Measurements from ENCODE around the gene NISCH.

Gene NISCH

DNA sequence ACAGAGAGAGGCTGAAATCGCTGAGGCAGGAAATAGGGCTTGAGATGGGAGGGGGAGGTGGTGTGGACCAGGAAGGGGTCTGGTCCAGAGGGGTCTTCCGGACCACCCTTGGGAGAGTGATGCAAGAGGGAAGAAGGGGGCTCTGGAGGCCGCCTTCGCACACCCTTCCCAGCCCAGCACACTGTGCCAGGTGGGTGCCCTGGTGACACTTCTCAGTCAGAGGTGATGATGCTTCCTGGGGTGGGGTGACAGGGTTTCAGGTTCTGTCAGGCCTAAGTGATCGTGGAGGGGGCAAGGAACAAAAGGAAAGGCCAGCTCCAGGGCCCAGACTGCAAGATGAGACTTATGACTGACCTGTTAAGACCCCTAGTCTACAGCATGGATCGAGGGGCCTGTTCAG, 23.2 kb upstream of the NISCH start:
- DNase-seq (ENCODE audit: low spot score in 2 of 2) = no peak
- Mint-ChIP-seq H3K27ac (peak overlapping the region; percentile 41), H3K36me3 (no peaks in the 10 kb centered on the region), H3K4me3 (no peak overlapping the region), H3K9me3 (no peaks in the 10 kb centered on the region), H3K4me1 (peaks cover 6% of the 10 kb centered on the region)
- peak; percentile 42 for ATAC-seq

GRCh38 chr3:52432691-52433141, 22.7 kb upstream of the NISCH start:
- Mint-ChIP-seq H3K27ac (peak overlapping the region; percentile 41), H3K4me3 (no peak overlapping the region)

GRCh38 chr3:52433328-52433995, 21.9 kb upstream of the NISCH start:
- Mint-ChIP-seq H3K4me1 (peaks cover 6% of the 10 kb centered on the region), H3K36me3 (no peaks in the 10 kb centered on the region), H3K4me3 (no peak overlapping the region), H3K27ac (peak overlapping the region; percentile 58), H3K9me3 (no peaks in the 10 kb centered on the region)
- ATAC-seq (peak; percentile 55), DNase-seq (ENCODE audit: low spot score in 2 of 2) (no peak)

More at GRCh38 chr3:52432691-52433141, 22.7 kb upstream of the NISCH start:
- Mint-ChIP-seq H3K36me3 (no peaks in the 10 kb centered on the region), H3K9me3 (no peaks in the 10 kb centered on the region), H3K4me1 (peaks cover 6% of the 10 kb centered on the region)
- ATAC-seq (no peak), DNase-seq (ENCODE audit: low spot score in 2 of 2) (no peak)

DNA sequence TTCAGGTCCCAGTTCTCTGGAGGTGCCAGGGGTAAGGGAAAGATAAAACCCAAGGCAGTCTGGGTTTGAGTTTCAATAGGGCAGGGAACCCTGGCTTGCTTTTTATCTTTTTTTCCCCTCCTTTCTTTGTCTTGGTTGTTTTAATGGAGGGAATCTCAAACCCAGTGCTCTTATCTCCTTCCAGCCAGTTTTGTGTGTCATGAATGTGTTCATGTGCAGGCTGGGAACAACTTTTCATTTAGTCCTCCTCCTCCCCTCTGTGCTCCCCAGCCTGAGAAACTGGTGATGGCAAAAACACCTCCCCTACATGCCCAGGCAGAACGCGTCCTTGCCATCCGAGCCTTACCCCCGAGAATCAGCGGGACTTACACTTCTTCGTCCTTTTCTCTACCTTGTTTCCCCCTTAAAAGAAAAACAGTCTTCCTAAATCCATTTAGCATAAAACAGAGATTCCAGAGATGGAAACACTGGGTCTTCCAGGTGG, 21.4 kb upstream of the NISCH start:
- Mint-ChIP-seq H3K4me3 (no peak overlapping the region), H3K27ac (peak overlapping the region; percentile 58), H3K9me3 (no peaks in the 10 kb centered on the region), H3K4me1 (peaks cover 6% of the 10 kb centered on the region), H3K36me3 (no peaks in the 10 kb centered on the region)
- DNase-seq (ENCODE audit: low spot score in 2 of 2) = no peak
- no peak for ATAC-seq

GRCh38 chr3:52434491-52435115, 20.8 kb upstream of the NISCH start:
- Mint-ChIP-seq H3K27ac (no peak overlapping the region), H3K4me1 (peaks cover 6% of the 10 kb centered on the region), H3K4me3 (no peak overlapping the region), H3K36me3 (no peaks in the 10 kb centered on the region), H3K9me3 (no peaks in the 10 kb centered on the region)
- ATAC-seq (no peak), DNase-seq (ENCODE audit: low spot score in 2 of 2) (no peak)

DNA sequence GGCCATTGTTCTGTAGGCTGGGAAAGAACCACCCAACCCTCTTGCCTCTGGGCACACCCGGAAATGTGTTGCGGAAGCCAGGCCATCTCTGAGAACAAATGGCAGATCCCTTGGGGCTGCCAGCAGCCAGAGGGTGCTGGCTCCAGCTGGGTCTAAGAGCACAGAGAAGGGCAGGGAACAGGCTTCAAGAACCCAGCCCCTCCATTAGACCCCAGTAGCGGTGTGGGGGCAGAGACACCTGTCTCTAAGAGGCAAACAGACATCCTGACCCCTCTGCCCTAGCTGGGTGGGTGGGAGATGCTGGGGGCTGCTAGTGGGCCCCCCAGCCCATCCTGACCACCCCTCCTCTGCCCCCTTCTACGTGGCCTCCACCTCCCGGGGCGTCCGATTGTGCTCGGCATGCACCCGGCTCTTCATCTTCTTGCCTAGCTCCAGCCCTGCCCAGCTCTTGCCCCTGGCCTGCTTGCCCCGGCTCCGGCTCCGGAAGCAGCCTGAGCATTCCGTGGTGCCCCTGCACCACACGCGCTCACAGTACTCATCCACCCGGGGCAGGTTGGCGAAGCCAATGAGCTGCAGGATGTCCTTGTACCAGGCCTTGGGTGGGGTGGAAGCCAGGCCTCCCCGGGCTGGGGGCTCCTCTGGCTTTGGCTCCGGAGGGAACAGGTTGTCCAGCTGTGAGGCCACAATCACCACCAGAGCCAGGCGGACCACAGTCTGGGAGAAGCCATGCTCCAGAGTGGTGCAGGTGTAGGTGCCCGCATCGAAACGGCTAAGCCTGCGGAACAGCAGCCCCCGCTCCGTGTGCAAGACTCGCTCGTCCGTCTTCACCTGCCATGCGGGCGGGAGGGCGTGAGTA, 19.9 kb upstream of the NISCH start:
- DNase-seq (ENCODE audit: low spot score in 2 of 2) = no peak
- no peaks in the 10 kb centered on the region for H3K36me3 Mint-ChIP-seq
- no peak overlapping the region for H3K4me3 Mint-ChIP-seq
- no peak overlapping the region for H3K27ac Mint-ChIP-seq
- peaks cover 6% of the 10 kb centered on the region for H3K4me1 Mint-ChIP-seq
- H3K9me3 Mint-ChIP-seq = no peaks in the 10 kb centered on the region
- ATAC-seq = no peak

DNA sequence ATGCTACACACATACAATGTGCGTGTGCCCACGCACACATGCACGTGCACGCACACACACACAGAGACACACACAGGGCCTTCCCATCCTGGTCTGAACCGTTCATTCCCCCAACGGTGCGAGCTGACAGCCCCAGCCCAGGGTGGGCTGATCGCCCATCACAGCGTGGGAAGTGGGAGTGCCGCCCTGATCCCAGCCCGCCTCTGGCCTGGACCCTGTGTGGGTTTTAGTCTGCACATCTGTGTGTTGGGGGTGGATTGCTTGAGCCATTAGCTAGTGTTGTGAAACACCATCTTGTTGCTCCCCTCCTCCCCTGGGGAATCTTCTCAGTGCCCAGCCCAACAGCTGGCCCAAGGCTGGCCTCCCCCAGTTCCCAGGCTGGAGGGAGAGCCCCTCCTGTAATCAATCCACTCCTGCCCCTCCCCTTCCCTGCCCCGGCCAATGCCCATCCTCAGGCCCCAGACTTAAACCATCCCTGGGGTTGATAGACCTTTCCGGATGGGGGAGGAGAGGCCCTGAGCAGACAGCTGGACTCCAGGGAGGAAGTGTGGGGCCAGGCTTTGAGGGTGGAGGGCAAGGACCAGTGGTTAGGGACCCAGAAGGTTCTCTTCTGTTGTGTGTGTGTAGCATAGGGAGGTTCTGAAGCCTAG, 18.8 kb upstream of the NISCH start:
- Mint-ChIP-seq H3K9me3 (no peaks in the 10 kb centered on the region), H3K27ac (peak overlapping the region; percentile 43), H3K36me3 (no peaks in the 10 kb centered on the region), H3K4me3 (no peak overlapping the region), H3K4me1 (peaks cover 6% of the 10 kb centered on the region)
- ATAC-seq (no peak), DNase-seq (ENCODE audit: low spot score in 2 of 2) (no peak)

- ATAC-seq = no peak
- Mint-ChIP-seq H3K27ac (peak overlapping the region; percentile 43), H3K9me3 (no peaks in the 10 kb centered on the region), H3K4me1 (no peaks in the 10 kb centered on the region), H3K36me3 (no peaks in the 10 kb centered on the region), H3K4me3 (no peak overlapping the region)
- no peak for DNase-seq (ENCODE audit: low spot score in 2 of 2)
Measured at GRCh38 chr3:52437326-52438103, 17.9 kb upstream of the NISCH start.

DNA sequence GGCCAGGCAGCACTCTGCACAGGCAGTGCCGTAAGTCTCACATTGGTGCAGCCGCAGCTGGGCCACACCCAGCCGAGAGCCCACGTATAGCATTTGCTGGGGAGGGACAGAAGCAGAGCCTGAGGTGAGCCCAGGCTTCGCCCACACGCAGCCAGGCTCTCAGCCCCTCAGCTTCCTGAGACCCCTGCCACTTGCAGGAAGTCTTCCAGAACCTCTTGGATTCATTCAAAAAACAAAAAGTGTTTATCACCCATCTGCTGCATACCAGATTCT, 17.4 kb upstream of the NISCH start:
- Mint-ChIP-seq H3K4me3 (no peak overlapping the region), H3K4me1 (no peaks in the 10 kb centered on the region), H3K27ac (no peak overlapping the region), H3K9me3 (no peaks in the 10 kb centered on the region), H3K36me3 (no peaks in the 10 kb centered on the region)
- ATAC-seq (no peak), DNase-seq (ENCODE audit: low spot score in 2 of 2) (no peak)

GRCh38 chr3:52438579-52439425, 16.6 kb upstream of the NISCH start:
- no peaks in the 10 kb centered on the region for H3K9me3 Mint-ChIP-seq
- H3K27ac Mint-ChIP-seq = no peak overlapping the region
- H3K4me1 Mint-ChIP-seq = no peaks in the 10 kb centered on the region
- no peak for ATAC-seq
- H3K36me3 Mint-ChIP-seq = no peaks in the 10 kb centered on the region
- no peak overlapping the region for H3K4me3 Mint-ChIP-seq
- DNase-seq (ENCODE audit: low spot score in 2 of 2) = no peak

DNA sequence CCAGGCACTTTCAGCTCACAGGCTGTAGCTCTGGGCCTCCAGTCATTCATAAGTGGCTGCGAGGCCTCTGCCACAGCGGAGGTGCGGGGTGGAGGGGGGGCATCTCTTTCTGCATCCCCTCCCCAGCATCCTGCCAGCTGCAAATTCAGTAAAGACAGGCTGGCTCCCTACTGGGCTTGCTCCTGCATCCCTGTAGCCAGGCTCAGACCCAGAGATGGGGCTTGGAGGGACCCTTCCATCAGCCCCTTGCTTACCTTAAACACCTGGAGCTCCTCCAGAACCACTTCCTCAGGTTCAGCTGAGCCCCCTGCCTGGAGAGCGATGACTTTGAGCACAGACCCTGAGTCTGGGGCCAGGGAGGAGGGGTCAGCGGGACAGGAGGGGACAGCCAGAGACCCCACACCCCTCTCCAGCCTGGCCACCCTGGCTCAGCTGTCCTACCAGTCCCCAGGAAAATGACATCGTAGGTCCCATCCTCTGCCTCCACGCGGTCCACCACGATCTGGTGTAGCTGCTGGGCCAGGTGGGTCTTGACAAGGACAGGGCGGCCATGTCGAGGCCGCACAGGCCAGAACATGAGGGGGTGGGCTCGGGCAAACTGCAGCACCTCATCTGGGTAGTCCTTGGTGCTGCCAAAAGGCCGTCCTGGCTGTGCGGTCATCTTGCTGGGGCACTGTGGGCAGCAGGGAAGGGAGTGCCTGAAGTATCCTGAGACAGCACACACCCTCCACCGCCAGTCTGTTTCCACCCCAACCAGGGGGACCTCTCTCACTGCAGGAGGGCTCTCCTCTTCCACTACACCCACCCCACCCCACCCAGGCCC, 15.8 kb upstream of the NISCH start:
- Mint-ChIP-seq H3K36me3 (no peaks in the 10 kb centered on the region), H3K4me1 (no peaks in the 10 kb centered on the region), H3K4me3 (no peak overlapping the region), H3K27ac (no peak overlapping the region), H3K9me3 (no peaks in the 10 kb centered on the region)
- DNase-seq (ENCODE audit: low spot score in 2 of 2) (no peak), ATAC-seq (no peak)

DNA sequence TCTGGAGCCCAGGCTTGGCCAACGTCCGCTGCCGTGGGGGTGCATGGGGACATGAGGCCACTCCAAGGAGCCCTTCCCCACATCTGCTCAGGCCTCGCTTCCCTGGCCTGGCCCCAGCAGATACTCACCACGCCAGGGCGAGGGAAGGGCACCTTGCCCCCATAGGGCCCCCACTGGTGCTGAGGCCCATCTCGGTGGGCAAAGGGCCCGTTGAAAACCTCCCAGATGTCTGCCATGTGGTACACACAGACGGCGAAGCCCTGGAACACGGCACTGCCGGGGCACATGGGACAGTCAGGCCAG, 15.2 kb upstream of the NISCH start:
- H3K4me1 Mint-ChIP-seq = peaks cover 4% of the 10 kb centered on the region

GRCh38 chr3:52440671-52441070, 14.7 kb upstream of the NISCH start:
- H3K4me1 Mint-ChIP-seq = peaks cover 8% of the 10 kb centered on the region
- ATAC-seq (no peak), DNase-seq (ENCODE audit: low spot score in 2 of 2) (no peak)
- no peaks in the 10 kb centered on the region for H3K9me3 Mint-ChIP-seq
- peak overlapping the region; percentile 45 for H3K27ac Mint-ChIP-seq
- H3K4me3 Mint-ChIP-seq = no peak overlapping the region
- no peaks in the 10 kb centered on the region for H3K36me3 Mint-ChIP-seq

More for the DNA sequence above, 15.2 kb upstream of the NISCH start:
- Mint-ChIP-seq H3K9me3 (no peaks in the 10 kb centered on the region), H3K4me3 (no peak overlapping the region), H3K27ac (peak overlapping the region; percentile 45), H3K36me3 (no peaks in the 10 kb centered on the region)
- DNase-seq (ENCODE audit: low spot score in 2 of 2) (no peak), ATAC-seq (no peak)

All from stimulated activated effector memory CD8-positive, alpha-beta T cell treated with anti-CD3 and anti-CD28 coated beads, Interleukin-12 subunit alpha, Interleukin-12 subunit beta, amount 100 ng/mL, for 72 hours (primary cell).